GM18907 (cell line): ENCODE measurements around the gene ACTR2.
"Not testable (repeated sequence)": the region's sequence is repeated elsewhere in the genome, so short reads cannot be mapped to it uniquely, and the experiment has no call there.

Source experiments
- ATAC-seq: cut with Tn5 transposase; IDR thresholded peaks from one replicate; pipeline ENCODE4 v1.9.1; 2021; ENCODE audit warnings: mild to moderate bottlenecking, moderate library complexity; ENCODE audit not compliant: unreplicated experiment

ACTR2 gene

DNA sequence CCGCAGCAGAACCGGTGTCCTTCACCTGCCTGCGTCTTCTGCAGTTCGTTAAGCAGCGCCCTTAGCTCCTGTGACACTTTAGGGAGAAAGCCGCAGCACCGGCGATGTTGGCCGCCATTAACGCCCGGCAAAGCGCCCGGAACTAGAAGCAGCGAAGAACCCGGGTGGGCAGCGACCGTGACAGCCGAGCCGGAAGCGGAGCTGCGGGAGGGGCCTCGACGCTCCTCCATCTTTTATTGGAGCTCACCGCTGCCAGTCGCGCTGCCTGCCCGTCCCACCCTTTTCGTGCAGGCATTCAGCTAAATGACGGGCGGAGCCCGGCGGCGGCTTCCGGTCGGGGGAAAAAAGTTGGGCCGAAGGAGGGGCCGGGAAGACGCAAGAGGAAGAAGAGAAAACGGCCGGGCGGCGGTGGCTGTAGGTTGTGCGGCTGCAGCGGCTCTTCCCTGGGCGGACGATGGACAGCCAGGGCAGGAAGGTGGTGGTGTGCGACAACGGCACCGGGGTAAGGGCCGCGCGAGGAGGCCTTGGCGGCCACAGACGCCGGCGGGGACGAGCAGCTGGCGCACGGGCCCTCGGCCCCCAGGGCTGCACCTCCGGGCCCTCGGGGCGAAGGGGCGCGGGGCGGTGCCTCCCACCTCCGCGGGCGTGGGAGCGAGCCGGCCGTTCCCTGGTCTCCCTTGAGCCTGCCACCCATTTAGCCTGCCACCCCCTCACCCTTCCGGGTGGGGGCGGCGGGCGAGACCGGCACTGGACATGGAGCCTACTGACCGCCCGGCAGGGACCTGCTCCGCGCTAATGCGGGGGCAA, at the start of gene ACTR2:
TSS of gene ACTR2 (plus strand) at position 376 of the 807 bp plus-strand sequence. CDS start at position 455, 79 bp downstream.
- ATAC-seq: peak; percentile 93

DNA sequence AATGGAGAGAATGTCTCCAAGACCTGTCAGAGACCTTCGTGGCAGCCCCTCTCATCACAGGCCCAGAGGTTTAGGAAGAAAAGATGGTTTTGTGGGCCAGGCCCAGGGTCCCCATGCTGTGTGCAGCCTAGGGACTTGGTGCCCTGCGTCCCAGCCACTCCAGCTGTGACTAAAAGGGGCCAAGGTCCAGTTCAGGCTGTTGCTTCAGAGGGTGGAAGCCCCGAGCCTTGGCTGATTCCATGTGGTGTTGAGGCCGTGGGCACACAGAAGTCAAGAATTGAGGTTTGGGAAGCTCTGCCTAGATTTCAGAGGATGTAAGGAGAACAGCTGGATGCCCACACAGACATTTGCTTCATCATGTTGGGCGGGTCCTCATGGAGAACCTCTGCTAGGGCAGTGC, 45.1 kb upstream of the ACTR2 start:
- ATAC-seq: no peak

DNA sequence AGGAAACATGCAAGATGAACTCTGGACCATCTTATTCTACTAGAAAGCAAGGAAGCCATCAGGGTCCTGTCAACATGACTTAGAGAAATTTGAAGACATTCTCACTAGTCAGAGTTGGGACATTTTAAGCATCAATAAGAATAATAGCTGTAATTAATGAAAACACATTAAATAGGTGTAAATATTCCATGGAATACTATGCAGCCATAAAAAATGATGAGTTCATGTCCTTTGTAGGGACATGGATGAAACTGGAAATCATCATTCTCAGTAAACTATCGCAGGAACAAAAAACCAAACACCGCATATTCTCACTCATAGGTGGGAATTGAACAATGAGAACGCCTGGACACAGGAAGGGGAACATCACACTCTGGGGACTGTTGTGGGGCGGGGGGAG, 44.2 kb upstream of the ACTR2 start:
- ATAC-seq: not testable (repeated sequence)

DNA sequence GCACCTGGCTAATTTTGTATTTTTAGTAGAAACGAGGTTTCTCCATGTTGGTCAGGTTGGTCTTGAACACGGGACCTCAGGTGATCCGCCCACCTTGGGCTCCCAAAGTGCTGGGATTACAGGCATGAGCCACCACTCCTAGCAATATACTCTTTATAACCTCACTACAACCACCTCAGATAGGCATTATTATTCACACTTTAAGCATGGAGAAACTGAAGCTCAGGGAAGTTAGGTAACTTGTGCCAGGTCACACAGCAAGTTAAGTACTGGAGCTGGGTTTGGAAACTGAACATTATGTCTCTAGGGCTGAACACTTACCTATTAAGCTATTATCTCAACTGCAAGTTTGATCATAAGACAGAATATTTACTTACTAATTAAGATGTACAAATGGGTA, 42.6 kb upstream of the ACTR2 start:
- ATAC-seq: no peak

DNA sequence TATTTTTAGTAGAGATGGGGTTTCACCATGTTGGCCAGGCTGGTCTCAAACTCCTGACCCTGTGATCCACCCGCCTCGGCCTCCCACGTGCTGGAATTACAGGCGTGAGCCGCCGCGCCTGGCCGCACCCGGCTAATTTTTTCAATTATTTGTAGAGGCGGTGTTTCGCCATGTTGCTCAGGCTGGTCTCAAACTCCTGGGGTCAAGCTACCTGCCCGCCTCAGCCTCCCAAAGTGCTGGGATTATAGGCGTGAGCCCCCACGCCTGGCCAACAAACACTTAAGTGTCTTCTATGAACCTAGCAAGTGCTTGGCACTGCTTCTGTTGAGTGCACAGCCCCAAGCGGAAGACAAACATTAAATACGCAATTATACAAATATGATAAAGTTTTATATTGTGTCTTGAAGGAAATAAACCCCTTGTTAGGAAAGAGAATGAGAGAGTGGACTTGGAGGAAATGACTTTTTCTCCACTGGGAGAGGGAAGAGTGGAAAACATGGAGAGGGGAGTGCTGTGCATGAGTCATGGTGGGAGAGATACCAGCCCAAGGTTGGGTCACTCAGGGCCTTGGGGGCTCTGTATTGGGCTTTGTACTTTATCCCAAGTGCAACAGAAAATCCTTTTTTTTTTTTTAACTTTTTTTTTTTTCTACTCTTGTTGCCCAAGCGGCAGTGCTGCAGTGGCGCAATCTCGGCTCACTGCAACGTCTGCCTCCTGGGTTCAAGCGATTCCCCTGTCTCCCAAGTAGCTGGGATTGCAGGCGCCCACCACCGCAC, 41.4 kb upstream of the ACTR2 start:
- ATAC-seq: no peak

DNA sequence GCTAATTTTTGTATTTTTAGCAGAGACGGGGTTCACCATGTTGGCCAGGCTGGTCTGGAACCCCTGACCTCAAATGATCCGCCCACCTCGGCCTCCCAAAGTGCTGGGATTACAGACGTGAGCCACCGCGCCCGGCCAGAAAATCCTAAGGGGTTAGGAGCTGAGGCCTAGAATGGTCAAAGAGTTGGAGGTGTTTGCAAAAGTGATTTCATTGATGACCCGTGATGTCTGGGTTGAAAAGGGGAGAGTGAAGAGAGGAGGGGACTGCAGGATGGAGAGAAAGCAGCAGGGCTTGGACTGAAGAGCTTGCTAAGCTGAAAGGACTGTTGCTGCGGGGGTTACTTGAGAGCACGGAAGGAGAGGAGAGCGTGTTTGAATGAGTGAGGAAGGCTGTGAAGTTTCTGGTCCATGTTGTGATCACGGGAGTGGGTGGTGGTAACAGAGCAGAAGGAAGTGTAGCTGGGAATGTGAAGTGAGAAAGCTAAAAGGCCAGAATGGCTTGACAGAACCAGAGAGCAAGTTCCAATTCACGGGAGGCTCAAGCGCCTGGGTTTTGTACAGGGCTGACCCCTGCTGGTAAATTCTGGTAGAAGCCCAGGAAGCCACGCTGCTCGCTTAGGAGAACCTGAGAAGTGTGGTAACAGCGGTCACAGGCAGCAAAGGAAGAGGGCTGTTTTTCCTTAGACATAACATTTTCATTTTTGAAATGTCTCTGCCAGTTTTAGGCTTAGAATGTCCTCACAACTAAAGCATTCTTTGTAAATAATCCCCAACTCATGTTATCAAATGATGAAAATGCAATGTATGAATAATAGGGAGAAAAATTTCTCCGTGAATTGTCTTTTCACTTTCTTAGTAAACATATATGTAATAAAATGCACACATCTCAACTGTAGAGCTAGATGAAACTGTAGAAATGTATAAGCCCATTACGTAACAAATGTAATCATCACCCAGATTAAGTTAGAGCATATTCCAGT, 40.5 kb upstream of the ACTR2 start:
- no peak for ATAC-seq

DNA sequence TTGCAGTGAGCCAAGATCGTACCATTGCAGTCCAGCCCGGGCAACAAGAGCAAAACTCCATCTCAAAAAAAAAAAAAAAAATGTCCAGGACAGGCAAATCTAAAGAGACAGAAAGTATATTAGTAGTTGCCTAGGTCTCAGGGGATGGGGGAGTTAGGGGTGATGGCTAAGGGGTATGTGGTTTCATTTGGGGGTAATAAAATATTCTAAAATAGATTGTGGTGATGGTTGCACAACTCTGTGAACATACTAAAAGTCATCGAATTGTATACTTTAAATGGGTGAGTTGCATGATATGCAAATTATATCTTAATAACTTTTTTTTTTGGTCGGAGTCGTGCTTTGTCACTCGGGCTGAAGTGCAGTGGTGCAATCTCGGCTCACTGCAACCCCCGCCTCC, 34.2 kb upstream of the ACTR2 start:
- ATAC-seq: no peak

DNA sequence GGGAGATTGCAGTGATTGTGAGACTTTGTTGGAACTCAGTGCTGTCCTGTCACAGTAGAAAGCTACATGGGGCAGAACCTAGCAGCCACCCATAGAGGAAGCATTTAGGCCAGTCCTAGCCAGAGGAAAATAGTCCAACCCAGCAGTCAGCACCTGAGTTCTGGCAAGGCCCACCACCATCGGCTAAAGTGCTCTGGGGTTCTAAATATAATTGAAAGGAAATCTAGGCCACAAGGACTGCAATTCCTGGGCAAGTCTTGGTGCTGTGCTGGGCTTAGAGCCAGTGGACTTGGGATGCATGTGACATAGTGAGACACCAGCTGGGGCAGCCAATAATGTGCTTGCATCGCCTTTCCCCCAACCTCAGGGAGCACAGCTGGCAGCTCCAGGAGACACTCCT, 28.9 kb upstream of the ACTR2 start:
- no peak for ATAC-seq

DNA sequence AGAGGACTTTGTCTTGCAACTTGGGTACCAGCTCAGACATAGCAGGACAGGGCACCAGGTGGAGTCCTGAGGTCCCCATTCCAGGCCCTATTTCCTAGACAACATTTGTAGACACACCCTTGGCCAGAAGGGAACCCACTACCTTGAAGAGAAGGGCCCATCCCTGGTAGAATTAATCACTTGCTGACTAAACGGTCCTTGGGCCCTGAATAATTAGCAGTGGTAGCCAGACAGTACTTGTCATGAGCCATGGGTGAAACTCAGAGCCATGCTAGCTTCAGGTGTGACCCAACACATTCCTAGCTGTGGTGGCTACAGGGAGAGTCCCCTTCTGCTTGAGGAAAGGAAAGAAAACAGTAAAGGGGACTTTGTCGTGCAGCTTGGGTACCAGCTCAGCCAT, 28.5 kb upstream of the ACTR2 start:
- ATAC-seq: no peak

DNA sequence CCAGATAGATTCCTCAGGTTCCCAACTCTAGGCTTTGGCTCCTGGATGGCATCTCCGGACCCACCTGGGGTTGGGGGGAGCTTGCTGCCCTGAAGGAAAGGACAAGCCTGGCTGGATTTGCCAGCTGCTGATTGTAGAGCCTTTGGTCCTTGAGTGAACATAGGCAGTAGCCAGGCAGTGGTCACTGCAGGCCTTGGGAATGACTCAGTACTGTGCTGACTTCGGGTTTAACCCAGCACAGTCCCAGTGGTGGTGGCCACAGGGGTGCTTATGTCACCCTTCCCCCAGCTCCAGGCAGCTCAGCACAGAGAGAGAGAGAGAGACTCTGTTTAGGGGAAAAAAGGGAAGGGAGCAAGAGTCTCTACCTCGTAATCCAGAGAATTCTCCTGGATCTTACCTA, 27.7 kb upstream of the ACTR2 start:
- ATAC-seq: no peak

DNA sequence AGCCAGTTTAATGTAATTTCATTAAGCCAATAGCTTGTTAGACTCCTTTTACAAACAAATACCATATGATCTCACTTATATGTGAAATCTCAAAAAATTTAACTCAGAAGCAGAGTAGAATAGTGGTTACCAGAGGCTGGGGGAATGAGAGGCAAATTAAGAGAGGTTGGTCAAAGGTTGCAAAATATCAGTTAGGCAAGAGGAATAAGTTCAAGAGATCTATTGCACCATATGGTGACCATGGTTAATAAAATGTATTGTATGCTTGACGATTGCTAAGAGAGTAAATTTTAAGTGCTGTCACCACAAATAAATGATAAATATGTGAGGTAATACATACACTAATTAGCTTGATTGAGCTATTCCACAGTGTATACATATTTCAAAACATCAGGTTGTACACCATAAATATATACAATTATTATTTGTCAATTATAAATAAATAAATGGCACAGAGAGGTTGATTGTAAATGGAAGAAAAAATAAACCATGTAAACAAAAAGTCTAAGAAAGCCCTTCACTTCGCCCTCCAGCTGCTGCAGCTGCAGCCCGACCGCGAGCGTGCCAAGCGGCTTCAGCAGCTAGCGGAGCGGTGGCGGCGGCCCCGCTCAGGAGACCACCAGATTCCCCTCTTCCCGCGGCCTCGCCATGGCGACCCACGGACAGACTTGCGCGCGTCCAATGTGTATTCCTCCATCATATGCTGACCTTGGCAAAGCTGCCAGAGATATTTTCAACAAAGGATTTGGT, 23.0 kb upstream of the ACTR2 start:
- no peak for ATAC-seq

DNA sequence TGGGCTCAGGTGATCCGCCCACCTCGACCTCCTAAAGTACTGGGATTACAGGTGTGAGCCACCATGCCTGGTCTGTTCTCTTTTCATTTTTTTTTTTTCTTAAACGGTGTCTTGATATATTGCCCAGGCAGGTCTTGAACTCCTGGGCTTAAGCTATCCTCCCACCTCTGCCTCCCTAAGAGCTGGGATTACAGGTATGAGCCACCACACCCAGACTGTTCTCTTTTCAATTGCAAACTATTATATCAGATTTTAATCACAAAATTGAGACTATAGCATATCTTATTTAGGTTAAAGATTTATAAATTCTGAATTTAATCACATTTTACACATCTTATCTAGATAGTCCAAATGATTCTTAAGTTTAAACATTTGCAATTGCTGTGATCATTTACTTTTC, 15.5 kb upstream of the ACTR2 start:
- ATAC-seq: no peak

DNA sequence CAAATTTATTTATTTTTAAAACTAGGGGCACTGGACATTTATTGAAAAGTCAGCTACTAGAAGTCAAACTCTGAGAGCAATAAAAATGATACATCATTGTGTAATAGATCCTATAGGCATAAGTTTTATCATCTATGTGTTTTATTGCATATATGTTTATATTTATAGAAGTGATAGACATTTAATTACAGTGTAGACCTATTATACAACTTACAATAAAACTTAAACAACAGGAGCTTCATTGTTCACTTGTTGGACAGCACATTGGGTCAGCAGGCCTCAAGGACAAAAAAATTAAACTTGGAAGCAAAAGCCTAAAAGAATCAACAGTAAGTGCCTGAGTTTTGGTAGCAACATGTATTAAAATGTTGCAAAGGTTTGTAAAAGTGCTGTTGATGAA, 15.0 kb upstream of the ACTR2 start:
- no peak for ATAC-seq

DNA sequence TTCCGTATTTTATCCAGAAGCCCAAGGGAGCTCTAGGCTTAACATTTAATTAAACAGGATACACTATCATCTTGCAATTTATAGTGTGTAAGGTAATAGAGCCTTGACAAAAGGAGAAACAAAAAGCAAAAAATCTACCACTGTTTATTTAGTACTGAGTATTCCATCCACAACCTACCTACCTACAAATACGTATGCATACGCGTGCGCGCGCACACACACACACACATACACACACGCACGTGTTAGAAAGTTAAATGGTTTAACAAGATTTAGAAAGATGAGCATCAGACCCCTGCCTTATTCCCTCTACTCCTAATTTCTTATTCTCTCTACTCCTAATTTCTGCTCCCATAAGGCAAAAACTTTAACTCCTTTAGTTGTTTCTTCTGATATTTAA, 14.6 kb upstream of the ACTR2 start:
- ATAC-seq: no peak

DNA sequence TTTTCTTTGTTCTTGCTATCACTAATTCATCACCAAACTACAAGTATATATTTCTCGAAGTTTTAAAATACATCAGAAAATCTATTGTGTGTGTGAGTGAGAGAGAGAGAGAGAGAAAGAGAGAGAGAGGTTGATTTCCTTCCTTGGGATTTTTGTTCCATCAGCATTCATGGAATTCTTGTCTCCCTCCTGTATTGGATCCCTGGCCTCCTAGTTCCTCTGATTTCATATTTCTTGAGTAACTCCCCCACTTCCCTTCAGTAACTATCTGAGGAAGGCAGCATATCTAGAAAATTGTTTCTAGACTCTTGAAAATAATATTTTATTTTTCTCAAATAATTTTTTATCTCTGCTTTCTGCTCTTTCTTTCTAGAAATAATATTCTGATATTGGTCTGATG, 13.3 kb upstream of the ACTR2 start:
- no peak for ATAC-seq

DNA sequence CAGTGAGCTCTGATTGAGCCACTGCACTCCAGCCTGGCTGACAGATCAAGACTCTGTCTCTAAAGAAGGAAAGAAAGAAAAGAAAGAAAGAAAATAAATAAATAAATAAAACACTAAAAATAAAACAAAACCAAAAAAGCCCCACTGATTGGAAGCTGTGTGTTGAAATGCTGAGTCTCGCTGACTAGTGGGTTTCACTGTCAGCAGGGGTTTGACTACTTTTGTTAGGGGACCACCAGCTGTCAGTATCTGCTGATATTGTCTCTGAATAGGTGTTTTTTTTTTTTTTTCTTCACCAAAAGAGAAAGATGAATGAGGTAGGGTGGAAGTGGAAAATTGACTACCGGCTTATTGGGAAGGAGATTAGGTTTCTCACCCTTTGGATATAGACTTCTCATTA, 12.8 kb upstream of the ACTR2 start:
- no peak for ATAC-seq

DNA sequence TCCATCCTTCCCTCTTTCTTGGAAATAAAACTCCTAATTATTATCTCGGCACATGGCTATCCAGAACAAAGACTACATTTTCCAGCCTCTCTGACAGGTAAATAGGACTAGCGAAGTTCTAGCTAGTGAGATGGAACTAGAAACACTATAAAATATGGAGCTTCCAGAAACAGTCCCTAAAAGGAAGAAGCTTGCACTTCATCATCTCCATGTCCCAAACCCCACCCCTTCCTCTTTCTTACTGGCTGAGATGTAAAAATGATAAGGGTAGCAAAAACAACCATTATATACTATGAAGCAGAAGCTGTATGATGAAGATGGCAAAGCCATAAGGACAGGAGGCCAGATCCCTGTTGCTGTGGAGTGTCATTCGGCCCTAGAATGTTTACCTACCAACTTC, 11.7 kb upstream of the ACTR2 start:
- ATAC-seq: no peak

DNA sequence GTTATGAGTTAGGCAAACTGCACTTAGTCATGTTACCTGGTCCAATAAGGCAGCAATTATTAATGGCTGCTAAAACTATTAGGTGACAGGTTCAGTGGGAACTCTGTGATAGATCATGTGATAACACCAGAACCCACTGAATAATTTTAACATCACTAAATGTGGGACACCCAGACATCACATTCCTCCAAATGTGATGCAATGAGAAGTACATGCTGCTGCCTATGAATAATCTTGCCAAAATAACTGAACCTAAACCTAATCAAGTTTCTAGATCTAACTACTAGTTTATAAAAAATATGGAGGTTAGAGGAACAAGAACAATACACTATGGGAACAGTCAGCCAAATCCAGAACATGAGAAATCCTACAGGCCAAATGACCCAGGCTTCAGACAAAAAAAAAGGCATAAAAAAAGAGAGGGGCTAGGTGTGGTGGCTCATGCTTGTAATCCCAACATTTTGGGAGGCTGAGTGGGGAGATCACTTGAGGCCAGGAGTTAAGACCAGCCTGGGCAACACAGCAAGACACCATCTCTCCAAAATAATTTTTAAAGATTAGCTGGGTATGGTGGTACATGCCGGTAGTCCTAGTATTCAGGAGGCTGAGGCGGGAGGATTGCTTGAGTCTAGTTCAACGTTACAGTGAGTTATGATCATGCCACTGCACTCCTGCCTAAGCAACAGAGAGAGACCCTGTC, 7.0 kb upstream of the ACTR2 start:
- ATAC-seq: no peak

DNA sequence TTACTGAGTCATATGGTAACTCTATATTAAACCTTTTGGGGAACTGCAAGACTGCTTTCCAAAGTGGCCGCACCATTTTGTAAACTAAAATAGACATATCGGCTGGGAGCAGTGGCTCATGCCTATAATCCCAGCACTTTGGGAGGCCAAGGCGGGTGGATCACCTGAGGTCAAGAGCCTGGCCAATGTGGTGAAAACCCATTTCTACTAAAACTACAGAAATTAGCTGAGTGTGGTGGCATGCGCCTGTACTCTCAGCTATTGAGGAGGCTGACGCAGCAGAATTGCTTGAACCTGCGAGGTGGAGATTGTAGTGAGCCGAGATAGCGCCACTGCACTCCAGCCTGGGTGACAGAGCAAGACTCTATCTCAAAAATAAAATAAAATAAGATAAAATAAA, 6.4 kb upstream of the ACTR2 start:
- ATAC-seq: not testable (repeated sequence)

DNA sequence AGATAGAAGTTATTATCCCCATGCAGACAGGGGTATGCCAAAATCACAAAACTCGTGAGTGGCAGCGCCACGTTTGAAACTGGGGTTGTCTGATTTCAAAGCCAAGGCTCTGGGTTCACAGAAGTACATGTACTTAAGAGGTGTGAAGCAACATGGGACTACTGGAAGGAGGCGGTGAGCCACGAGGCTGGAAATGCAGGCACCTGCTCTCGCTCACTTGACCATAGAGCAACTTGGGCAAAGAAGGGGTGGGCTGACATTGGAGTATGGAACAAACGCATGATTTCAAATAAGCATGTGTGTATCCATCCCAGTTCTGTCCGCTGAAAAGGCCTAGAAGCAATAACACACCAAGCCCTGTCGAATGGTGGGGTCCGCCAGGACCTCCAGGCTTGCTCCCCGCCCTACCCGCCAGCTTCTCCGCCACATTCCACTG, 593 bp upstream of the ACTR2 start:
- ATAC-seq: peak; percentile 27
